ENCODE measurements around the gene CBX4. TPM values are rescaled to one million over a fixed set of nuclear protein-coding genes. Genes with fewer than 3 reads are reported as not detected.
A peak's percentile ranks its signal among the peaks of the same experiment; 100 is the strongest.

Gene CBX4
- total and polyA plus RNA-seq, 2 of the 13 experiments (the other 11 are each of a cell fraction or from before 2014, with no cell fraction given) = 25.8 to 50.8 TPM

- peak; percentile 100 for TF ChIP-seq ZNF687 (CRISPR knock-in tag; IDR thresholded peaks at IDR 0.05)
- TF ChIP-seq ZBTB26 (CRISPR knock-in tag; IDR thresholded peaks at IDR 0.05; ENCODE audit: borderline replicate concordance) = peak; percentile 75; the same call in 1 of the 2 replicates
- TF ChIP-seq GLI4 (CRISPR knock-in tag; IDR thresholded peaks at IDR 0.05; ENCODE audit: borderline replicate concordance) = peak; percentile 85
- peak; percentile 84; the same call in 1 of the 2 replicates for TF ChIP-seq RNF2 (conservative IDR thresholded peaks at IDR 0.05; ENCODE audit: low read depth)
- peak; percentile 98 for TF ChIP-seq ZNF724P (CRISPR knock-in tag; IDR thresholded peaks at IDR 0.05; ENCODE audit: borderline replicate concordance)
- peak; percentile 76 for TF ChIP-seq HDAC2 (CRISPR knock-in tag; IDR thresholded peaks at IDR 0.05)
- TF ChIP-seq DMTF1 (CRISPR knock-in tag; IDR thresholded peaks at IDR 0.05) = no peak
- TF ChIP-seq MAF1 (CRISPR knock-in tag; IDR thresholded peaks at IDR 0.05; ENCODE audit: borderline replicate concordance) = no peak
- peak; percentile 62; the same call in 1 of the 2 replicates for TF ChIP-seq JUN (CRISPR knock-in tag; IDR thresholded peaks at IDR 0.05)
- TF ChIP-seq HOXA9 (CRISPR knock-in tag; IDR thresholded peaks at IDR 0.05; ENCODE audit: borderline replicate concordance) = peak; percentile 91
- TF ChIP-seq ZNF589 (CRISPR knock-in tag; conservative IDR thresholded peaks at IDR 0.05) = peak; percentile 85; the same call in 1 of the 2 replicates
- TF ChIP-seq ZFP1 (CRISPR knock-in tag; IDR thresholded peaks at IDR 0.05) = no peak
- TF ChIP-seq ZNF891 (CRISPR knock-in tag; IDR thresholded peaks at IDR 0.05) = peak; percentile 90
- peak; percentile 31; the same call in 1 of the 2 replicates for TF ChIP-seq DMAP1 (CRISPR knock-in tag; IDR thresholded peaks at IDR 0.05)
- 0 out of 2 replicates have a peak, but pooled peaks have one; percentile 89 for TF ChIP-seq NFIB (CRISPR knock-in tag; IDR thresholded peaks at IDR 0.05; ENCODE audit: borderline replicate concordance)
- peak; percentile 47; the same call in 1 of the 2 replicates for TF ChIP-seq ZNF615 (CRISPR knock-in tag; IDR thresholded peaks at IDR 0.05; ENCODE audit: borderline replicate concordance)
- TF ChIP-seq CBX1 (IDR thresholded peaks at IDR 0.05; ENCODE audit: low read depth) = no peak
- TF ChIP-seq ZNF34 (CRISPR knock-in tag; IDR thresholded peaks at IDR 0.05; ENCODE audit: borderline replicate concordance) = peak; percentile 81; the same call in 1 of the 2 replicates
Measured at GRCh38 chr17:79803997-79804855, 35.0 kb downstream of the CBX4 start (continued).
